ENCODE results near the gene SPINK4. TPM values are rescaled to one million over a fixed set of nuclear protein-coding genes. Genes with fewer than 3 reads are reported as not detected.

SPINK4 gene
- total RNA-seq, 2 experiments from 2014 or later: not detected

GRCh38 chr9:33264473-33265177 is 24.7 kb downstream of the SPINK4 start, which contains the start of the genes BAG1 and CHMP5:
BAG1 (minus strand) TSS chr9:33264708.
CHMP5 (plus strand) TSS chr9:33265049; CDS start chr9:33265079, 30 bp downstream.
- H3K36me3 Mint-ChIP-seq (ENCODE audit: low read depth): peaks cover 54% of the 10 kb centered on the region
- TF ChIP-seq CTCF (IDR thresholded peaks at IDR 0.05): no peak
- H3K4me1 Mint-ChIP-seq (ENCODE audit: low read depth): peaks cover 41% of the 10 kb centered on the region
- no peaks in the 10 kb centered on the region for H3K9me3 Mint-ChIP-seq
- peak within 1 kb of the TSS; percentile 96 for H3K27ac Mint-ChIP-seq
- peak; percentile 100 for DNase-seq
- H3K27me3 Mint-ChIP-seq: no peaks in the 10 kb centered on the region
- POLR2A ChIA-PET: interaction anchor here (0.6 to 3.6 kb wide), 18 partner anchors 7 to 240 kb away, joined by 3 to 20 read pairs (median 4); partner anchors contain the start of genes DNAJA1, NFX1 and SMU1
- ATAC-seq: peak; percentile 98
- intact Hi-C loops (cut with micrococcal nuclease): loop anchor here (2.0 kb wide), 1 partner anchor 26 kb away; the partner anchor contains the start of gene NFX1
- peak within 1 kb of the TSS; percentile 99 for H3K4me3 Mint-ChIP-seq
- CTCF ChIA-PET: no interaction called here

GRCh38 chr9:33265211-33265865 is 25.4 kb downstream of the SPINK4 start:
- intact Hi-C loops (cut with micrococcal nuclease): loop anchor here (2.0 kb wide), 1 partner anchor 25 kb away; the partner anchor contains the start of gene NFX1
- ChIA-PET CTCF (interaction anchor here (0.9 kb wide), 1 partner anchor 21 kb away, joined by 4 read pairs; no protein-coding TSS in a partner anchor), POLR2A (interaction anchor here (0.7 to 3.6 kb wide), 5 partner anchors 8 to 190 kb away, joined by 3 to 20 read pairs (median 4); partner anchors contain the start of genes NFX1 and SMU1)
- peak overlapping the region; percentile 96 for H3K27ac Mint-ChIP-seq
- ATAC-seq: no peak
- H3K4me3 Mint-ChIP-seq: peak overlapping the region; percentile 99
- no peaks in the 10 kb centered on the region for H3K9me3 Mint-ChIP-seq
- no peak for DNase-seq
- no peak for TF ChIP-seq CTCF (IDR thresholded peaks at IDR 0.05)
- H3K36me3 Mint-ChIP-seq (ENCODE audit: low read depth): peaks cover 52% of the 10 kb centered on the region
- H3K27me3 Mint-ChIP-seq: no peaks in the 10 kb centered on the region
- peaks cover 39% of the 10 kb centered on the region for H3K4me1 Mint-ChIP-seq (ENCODE audit: low read depth)

GRCh38 chr9:33267151-33267767 is 27.3 kb downstream of the SPINK4 start:
- Mint-ChIP-seq H3K4me3 (no peak overlapping the region), H3K9me3 (no peaks in the 10 kb centered on the region), H3K36me3 (ENCODE audit: low read depth) (peaks cover 50% of the 10 kb centered on the region), H3K27ac (peak overlapping the region; percentile 96), H3K27me3 (no peaks in the 10 kb centered on the region), H3K4me1 (ENCODE audit: low read depth) (peaks cover 29% of the 10 kb centered on the region)
- no peak for TF ChIP-seq CTCF (IDR thresholded peaks at IDR 0.05)
- POLR2A ChIA-PET: interaction anchor here (1.0 kb wide), 1 partner anchor 23 kb away, joined by 3 read pairs; the partner anchor contains the start of gene NFX1
- no peak for DNase-seq
- CTCF ChIA-PET: interaction anchor here (1.3 kb wide), 1 partner anchor 23 kb away, joined by 3 read pairs; the partner anchor contains the start of gene NFX1
- no peak for ATAC-seq
- intact Hi-C loops (cut with micrococcal nuclease): no loop called here

- H3K4me1 Mint-ChIP-seq (ENCODE audit: low read depth): peaks cover 26% of the 10 kb centered on the region
- TF ChIP-seq CTCF (IDR thresholded peaks at IDR 0.05): no peak
- ChIA-PET CTCF (no interaction called here), POLR2A (interaction anchor here (1.2 kb wide), 1 partner anchor 13 kb away, joined by 3 read pairs; no protein-coding TSS in a partner anchor)
- intact Hi-C loops (cut with micrococcal nuclease): no loop called here
- H3K9me3 Mint-ChIP-seq: no peaks in the 10 kb centered on the region
- ATAC-seq (no peak), DNase-seq (no peak)
- H3K27me3 Mint-ChIP-seq: no peaks in the 10 kb centered on the region
- no peak overlapping the region for H3K27ac Mint-ChIP-seq
- peaks cover 45% of the 10 kb centered on the region for H3K36me3 Mint-ChIP-seq (ENCODE audit: low read depth)
- no peak overlapping the region for H3K4me3 Mint-ChIP-seq
Observed at GRCh38 chr9:33270146-33270545, 30.2 kb downstream of the SPINK4 start.
